HG03097 (cell line): ENCODE measurements around the gene GLB1L.

Experiments
- ATAC-seq: cut with Tn5 transposase; IDR thresholded peaks from one replicate; pipeline ENCODE4 v1.9.1; 2021; ENCODE audit not compliant: unreplicated experiment, low FRiP score

Gene GLB1L

DNA sequence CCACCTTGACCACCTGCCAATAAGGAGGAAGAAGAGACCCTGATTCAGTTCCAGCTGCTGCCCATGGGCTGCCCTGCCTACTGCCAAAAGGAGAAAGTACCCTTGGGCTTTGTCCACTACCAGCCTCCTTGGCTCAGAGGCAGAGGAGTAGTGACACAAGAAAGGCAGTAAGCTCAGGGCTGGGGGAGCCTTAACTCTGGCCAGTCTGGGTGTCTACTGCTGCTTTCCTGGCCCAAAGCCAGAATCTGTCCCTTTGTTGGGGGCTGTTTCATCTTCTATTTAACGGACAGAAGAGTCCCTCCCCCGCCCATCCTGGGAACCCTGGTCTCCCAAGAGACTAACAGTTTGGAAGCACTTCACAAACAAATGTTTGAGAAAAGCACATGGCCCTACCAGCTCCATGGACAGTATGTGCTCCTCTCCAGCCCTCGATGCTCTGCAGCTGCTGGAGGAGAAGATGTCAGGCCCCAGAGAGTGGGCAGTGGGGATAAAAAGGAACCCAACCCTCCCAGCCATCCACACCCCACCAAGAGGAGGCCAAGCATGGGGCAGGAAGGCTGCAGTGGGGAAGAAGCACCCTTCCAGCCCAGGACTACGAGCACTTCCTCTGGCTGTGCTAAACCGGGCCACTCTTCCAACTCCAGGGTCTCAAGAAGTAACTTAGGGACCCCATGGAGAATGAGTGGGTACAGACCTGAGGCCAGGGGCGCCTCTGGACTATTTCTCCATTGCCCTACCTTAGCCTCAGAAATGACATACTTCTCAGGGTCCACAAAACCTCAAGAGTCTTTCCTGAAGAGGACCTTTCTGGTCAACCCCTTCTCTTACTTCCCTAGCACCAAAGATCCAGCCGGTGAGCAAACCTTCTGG lies 17.0 kb downstream of the GLB1L start:
- ATAC-seq = no peak

DNA sequence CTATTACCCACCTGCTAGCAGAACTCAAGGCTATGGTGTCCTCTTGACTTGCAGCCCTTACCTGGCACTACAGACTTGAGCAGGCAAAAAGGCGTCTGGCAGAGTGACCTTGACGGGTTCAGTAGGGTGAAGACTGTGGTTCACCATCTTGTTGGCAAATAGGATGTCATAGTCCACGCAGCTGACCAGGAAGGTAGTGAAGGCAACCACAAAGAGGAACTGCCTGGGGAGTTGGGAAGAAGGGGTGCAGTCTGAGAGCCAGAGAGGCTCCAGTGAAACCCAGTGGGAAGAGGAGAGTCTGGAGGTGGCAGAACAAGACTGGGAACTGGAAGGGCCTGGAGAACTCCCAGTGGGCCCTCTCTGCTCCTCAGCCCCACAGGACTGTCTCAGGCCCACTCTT lies 19.9 kb downstream of the GLB1L start:
- ATAC-seq = no peak

DNA sequence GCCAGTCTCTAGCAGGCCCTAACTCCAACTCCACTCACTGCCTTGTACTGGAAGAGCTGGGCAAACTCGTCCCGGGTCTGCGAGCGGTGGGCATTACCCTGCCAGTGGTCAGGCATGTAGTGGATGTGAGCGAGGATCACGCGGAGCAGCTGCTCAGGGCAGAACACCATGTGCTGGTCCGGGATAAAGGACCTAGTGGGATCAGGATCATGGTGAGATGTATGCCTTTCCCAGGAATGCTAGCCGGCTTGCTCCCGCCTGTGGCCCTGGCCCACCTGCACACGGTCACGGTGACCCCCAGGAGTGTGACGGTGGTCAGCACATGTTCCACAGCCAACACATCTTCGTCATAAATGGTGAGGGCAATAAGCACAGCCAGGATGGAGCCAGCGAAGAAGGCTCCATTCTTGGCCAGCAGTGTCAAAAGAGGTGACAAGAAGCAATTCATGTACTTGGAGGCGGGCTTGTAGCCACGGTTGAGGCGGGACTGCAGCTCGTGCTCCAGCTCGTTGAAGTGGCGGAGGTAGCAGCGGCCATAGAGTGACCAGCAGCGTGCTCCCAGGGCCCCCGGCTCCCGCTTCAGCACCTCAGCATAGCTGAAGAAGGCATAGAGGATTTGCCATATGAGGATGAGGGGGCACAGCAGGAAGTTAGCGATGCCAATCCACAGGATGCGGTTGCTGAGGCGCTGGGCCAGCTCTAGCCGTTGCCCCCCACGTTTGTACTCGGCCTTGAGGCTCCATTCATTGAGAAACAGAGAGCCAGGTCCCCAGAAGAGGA lies 21.2 kb downstream of the GLB1L start:
- no peak for ATAC-seq

DNA sequence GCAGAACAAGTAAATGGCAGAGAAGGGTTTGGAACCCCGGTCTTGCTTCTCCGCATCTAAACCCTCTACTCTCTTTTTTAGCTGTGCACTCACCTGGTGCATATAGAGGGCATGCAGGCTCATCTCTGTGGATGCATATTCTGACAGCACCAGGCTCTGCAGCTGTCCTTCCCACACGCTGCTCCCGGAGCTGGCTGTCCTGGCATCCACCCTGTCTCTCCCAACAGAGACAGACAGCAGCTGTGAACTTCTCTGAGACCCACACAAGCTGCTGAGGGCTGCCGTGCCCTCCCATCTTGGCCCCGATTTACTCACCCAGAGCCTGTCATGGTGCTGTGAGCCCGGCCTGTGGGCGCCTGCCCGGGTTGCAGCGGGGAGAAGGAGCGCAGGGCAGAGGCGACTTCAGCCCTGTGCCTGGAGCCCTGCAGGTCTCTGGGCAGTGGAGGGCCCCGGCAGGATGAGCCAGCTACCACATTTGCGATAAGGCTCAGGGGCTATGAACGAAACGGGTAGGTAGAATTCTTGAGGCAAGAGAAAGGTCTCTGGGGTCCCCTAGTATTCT lies 23.2 kb downstream of the GLB1L start:
- ATAC-seq = no peak

GRCh38 chr2:219220652-219221402 lies 24.4 kb downstream of the GLB1L start:
- no peak for ATAC-seq

DNA sequence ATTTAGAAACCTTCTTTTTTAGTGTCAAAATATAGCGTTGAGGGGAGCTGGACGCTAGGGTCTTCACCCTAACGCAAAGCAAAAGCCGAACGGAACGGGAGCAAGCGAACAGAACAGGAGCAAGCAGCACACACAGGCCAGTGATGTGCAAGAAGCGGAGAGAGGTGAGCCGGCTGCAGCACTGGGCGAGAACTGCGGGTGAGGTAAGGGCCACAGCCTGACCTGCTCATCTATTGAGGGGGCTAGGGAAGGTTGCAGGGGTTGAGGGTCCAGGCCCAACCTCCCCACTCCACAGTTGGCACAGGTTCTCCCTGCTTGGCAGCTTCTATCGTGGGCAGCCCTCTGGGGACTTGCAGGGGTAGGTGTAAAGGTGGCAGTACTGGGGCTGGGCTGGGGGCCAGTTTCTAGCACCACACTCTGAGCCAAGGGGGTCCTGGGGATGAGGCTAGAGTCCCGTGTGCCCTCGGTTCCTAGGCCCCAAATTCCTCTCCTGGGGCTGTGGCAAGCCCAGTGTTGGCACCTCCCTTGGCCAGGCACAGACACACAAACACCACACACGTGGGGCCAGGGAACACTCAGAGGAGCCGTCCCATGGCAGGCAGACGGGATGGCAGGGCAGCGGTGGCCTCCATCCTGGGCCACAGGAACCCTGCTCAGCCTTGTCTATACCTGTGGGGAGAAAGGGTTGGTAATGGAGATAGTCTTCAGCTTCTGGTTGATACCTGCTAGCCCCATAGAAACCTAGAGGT lies 25.3 kb downstream of the GLB1L start:
- ATAC-seq = no peak

- ATAC-seq = peak; percentile 50
Observed at GRCh38 chr2:219218732-219219701, 26.2 kb downstream of the GLB1L start, which contains the start of gene ABCB6. TSS of gene ABCB6 (minus strand) at chr2:219218958. CDS start at chr2:219218673, 285 bp downstream.

DNA sequence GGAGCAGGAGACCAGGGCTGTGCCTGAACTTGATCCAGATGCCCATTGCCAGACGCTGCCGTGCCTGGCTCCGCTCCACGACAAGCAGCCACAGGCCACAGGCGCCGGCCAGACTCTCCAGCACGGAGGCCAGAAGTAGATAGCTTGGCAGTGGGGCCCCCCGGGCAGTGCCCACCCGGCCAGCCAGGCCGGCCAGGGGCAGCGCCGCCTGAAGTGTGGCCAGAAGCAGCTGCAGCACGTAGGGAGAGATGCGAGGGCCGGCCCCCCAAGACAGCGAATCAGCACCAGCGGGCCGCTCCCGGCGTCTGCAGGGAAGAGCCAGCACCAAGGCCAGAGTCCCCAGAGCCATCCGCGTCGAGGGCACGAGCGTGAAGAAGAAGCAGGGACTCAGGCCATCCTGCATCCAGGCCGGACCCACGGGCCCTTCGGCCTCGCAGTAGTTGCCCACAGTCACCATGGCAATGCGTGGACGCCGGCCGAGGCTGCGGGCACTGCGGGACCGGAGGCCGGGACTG lies 27.0 kb downstream of the GLB1L start:
- peak; percentile 5 for ATAC-seq

DNA sequence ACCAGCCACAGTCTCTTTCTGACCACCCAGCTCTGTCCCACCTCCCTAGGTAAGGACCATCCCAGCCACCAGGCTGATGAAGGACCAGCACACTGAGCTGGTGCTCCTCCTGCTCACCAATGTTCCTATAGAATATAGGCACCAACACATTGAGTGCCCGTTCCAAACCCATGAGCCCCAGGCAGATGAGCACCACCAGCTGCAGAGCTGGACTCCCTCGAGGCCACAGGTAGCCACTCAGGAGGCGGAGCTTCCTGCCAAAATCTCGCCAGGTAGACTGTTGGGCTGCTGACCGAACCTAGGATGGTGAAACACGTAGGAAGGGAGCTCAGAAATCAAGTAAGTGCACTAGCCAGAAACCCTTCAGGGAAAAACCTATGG lies 28.7 kb downstream of the GLB1L start:
- no peak for ATAC-seq

DNA sequence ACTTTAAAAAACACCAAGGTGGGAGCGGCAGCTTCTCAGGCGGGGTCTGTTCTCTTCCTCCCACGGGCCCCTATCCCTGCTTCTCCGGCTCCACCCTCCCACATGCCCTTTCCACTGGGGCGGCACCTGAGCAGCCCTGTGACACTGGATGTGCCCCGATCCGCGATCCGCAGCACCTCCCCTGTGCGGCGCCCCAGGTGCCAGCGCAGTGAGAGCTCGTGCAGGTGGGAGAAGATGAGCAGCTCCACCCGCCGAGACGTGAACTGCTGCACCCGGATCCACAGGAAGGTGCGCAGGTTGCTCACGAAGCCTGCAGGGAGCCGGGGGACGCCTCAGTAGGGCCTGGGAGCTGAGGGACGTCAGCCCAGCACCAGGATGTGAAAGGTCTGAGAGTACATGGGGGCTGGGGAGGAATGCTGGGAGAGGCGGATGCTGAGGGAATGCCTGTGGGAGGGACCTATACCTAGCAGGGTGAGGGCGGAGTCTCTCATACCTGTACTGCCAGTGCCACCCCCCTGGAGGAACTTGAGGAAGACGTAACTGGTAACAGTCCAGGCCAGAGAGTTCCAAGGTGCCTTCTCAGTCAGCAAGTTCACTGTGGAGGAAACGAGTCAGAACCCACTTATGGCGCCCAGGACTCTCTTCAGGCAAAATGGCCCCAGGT lies 29.2 kb downstream of the GLB1L start:
- no peak for ATAC-seq

DNA sequence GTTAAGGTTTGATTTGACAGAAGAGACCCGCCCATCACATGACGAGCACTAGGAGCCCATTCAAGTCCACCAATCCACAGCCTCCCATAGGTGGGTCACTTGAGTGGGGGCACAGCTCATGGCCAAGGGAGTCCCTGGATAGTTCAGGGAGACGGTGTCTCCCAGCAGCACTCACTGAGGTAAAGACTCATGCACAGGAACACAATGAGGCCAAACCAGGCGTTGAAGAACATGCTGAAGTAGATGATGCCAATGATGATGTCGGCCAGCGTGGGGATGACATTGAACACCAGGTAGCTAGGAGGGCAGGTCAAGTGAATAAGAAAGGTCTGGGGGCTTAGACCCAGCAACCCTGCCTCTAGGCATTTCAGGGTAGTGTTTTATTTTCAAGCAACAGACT lies 30.5 kb downstream of the GLB1L start:
- no peak for ATAC-seq

DNA sequence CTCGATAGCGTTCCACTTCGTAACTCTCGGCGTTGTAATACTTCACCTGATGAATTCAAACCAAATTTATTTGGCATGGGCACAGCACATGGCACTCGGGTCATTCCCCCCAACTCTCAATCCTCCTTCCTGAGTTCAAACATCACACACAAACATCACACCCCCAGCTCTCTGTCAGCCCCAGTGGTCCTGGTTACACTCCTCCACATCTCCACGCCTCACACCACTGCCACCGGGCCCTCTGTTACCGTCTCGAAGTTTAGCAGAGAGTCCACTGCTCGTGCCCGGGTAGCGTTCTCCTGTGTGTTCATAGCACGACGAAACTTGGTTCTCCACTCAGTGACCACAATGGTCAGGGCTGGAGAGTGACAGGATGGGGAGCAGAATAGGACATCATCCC lies 31.1 kb downstream of the GLB1L start:
- no peak for ATAC-seq

DNA sequence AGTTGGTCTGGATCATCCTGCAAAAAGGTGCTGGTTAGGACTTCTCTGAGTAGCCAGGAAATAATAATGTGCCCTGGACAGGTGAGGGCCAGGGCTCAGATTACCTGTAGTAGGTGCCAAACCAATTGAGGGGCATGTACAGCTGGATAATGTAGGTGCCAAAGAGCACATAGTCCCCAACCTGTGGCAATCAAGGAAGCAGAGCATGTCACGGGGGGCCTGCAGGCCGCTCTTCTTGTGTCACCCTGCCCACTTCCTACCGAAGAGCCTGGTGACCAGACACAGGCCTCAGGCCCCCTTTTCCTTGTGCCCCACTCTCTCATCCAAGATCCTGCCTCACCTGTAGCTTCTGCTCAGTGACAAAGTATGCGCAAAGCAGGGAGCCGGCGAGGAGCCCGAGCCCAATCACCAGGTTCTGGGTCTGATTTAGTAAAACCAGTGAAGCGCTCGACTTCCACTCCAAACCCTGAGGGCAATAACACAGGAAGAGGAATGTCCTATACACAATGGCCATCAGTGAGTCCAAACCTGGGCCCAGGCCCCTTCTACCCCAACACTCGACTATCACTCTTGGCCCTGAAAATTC lies 31.7 kb downstream of the GLB1L start:
- no peak for ATAC-seq

DNA sequence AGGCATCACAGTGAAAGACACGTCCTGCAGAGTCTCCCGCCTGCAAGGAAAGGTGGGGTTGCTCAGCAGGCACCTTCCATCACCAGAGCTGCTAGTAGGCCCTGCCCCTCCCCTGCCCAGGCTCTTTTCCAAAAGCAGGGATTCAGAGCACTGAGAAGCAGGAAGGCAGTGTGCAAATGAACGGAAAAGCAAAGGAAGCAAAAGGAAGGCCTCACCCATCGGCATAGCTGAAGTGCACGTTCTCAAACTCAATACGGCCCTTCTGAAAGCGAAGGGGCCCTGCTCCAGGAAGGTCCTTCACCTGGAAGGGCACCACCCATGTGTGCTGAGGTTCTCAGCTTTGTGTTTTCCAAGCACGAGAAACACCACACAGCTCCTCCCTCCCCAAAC lies 32.2 kb downstream of the GLB1L start:
- no peak for ATAC-seq

GRCh38 chr2:219210886-219211362 lies 34.3 kb downstream of the GLB1L start:
- ATAC-seq = no peak

DNA sequence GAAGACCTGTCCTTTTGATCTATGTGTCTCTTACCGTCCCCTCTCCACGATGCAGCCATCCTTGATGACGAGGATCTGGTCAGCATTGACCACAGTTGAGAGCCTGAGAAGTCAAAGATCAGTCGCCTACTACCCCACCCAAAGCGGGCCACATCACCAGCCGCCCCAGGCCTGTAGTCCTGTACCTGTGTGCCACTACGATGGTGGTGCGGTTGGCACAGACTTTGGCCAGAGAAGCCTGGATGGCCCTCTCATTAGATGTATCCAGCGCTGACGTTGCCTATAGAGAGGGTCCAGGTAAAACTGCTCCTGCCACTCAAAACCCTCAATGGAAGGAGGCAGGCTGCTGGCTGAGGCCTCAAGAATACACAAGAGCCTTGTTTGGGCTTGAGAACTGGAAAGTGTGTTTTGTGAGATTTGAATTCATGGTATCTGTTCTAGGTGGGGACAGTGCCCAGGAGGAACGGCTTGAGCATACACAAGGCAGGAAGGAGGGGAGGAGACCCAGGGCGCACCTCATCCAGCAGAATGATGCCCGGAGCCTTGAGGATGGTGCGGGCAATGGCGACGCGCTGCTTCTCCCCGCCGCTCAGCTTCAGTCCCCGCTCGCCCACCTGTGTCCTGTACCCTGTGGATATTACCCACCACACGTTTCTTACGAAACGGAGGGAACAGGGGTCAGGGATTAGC lies 34.9 kb downstream of the GLB1L start:
- no peak for ATAC-seq
